Endodermal cell (in vitro differentiated cells): ENCODE data around the gene GLRA3. TPM values are rescaled to one million over a fixed set of nuclear protein-coding genes. Genes with fewer than 3 reads are reported as not detected.

Source experiments
- DNase-seq: peaks from one replicate; pipeline ENCODE4 v3.0.0-alpha.2; 2017
- H3K27ac ChIP-seq: 2 replicates; pipeline ENCODE4 v1.5.1; 2013; ENCODE audit warnings: mild to moderate bottlenecking, low read depth, low read length, moderate library complexity
- H3K27me3 ChIP-seq: 2 replicates; pipeline ENCODE4 v1.6.1; 2013; ENCODE audit warnings: mild to moderate bottlenecking, low read length, moderate library complexity; ENCODE audit not compliant: insufficient read depth, control insufficient read depth, poor library complexity, severe bottlenecking
- H3K36me3 ChIP-seq: 2 replicates; pipeline ENCODE4 v1.7.0; 2013; ENCODE audit warnings: mild to moderate bottlenecking, low read length, moderate library complexity; ENCODE audit not compliant: control insufficient read depth, insufficient read depth
- H3K4me1 ChIP-seq: one replicate; pipeline ENCODE4 v1.7.0; 2013; ENCODE audit warnings: low read length; ENCODE audit not compliant: control insufficient read depth, insufficient read depth
- H3K4me3 ChIP-seq: 2 replicates; pipeline ENCODE4 v1.5.1; 2013; ENCODE audit warnings: mild to moderate bottlenecking, low read length, moderate library complexity
- H3K9ac ChIP-seq: 2 replicates; pipeline ENCODE4 v1.6.1; 2013; ENCODE audit warnings: mild to moderate bottlenecking, low read length, moderate library complexity; ENCODE audit not compliant: poor library complexity, severe bottlenecking; ENCODE audit errors: extremely low read depth
- H3K9me3 ChIP-seq: 2 replicates; pipeline ENCODE4 v1.6.1; 2013; ENCODE audit warnings: mild to moderate bottlenecking, low read length, moderate library complexity; ENCODE audit not compliant: control insufficient read depth
- H3K27ac Mint-ChIP-seq: 2 replicates; pipeline ENCODE4 v1.8.0; 2020; ENCODE audit warnings: mixed read lengths
- H3K27me3 Mint-ChIP-seq: 2 replicates; pipeline ENCODE4 v1.8.0; 2021; ENCODE audit warnings: mild to moderate bottlenecking, mixed read lengths; ENCODE audit not compliant: insufficient read depth
- H3K36me3 Mint-ChIP-seq: 2 replicates; pipeline ENCODE4 v1.8.0; 2020; ENCODE audit warnings: low read depth, mixed read lengths
- H3K4me1 Mint-ChIP-seq: 2 replicates; pipeline ENCODE4 v1.8.0; 2020; ENCODE audit warnings: mixed read lengths
- H3K4me3 Mint-ChIP-seq: 2 replicates; pipeline ENCODE4 v1.8.0; 2020; ENCODE audit warnings: mild to moderate bottlenecking, moderate library complexity, mixed read lengths
- H3K9me3 Mint-ChIP-seq: 2 replicates; pipeline ENCODE4 v1.8.0; 2020; ENCODE audit warnings: mild to moderate bottlenecking, mixed read lengths
- whole genome bisulfite sequencing, 2 experiments: methylation state at CpG; one replicate each; pipeline versions ENCODE4 v1.1.5 to v1.1.7; 2013; ENCODE audit warnings: missing lambda C conversion rate in 2 of 2, mixed read lengths in 1 of 2; ENCODE audit not compliant: insufficient coverage in 1 of 2, insufficient read length in 1 of 2; 5-methylcytosine and 5-hydroxymethylcytosine counted together
- total RNA-seq, 2 donors: library from RNA; stranded (reverse); fragmentation: NEBNext Ultra II Directional in 1 of 2; extraction: Animal tissue kit (Norgen Biotek cat#: 25700) in 1 of 2; gene quantifications; 2 replicates in 1 of 2; 3 replicates in 1 of 2; pipeline ENCODE4 v1.2.1, GENCODE V29; 2021
- TF ChIP-seq, protein P1 (sequence below): fragments of 200-600 bp; sonication (generic); conservative IDR thresholded peaks from 2 replicates; pipeline ENCODE4 v1.5.0; 2021; ENCODE audit warnings: antibody characterized with exemption, mild to moderate bottlenecking

The GLRA3 gene
- total RNA-seq, 2 donors from 2014 or later = 0.11 TPM; not detected in 1

GRCh38 chr4:174593701-174594100 is 235.3 kb downstream of the GLRA3 start:
- no peaks in the 10 kb centered on the region for H3K27me3 ChIP-seq
- no peaks in the 10 kb centered on the region for H3K4me1 ChIP-seq
- Mint-ChIP-seq H3K4me1 (no peaks in the 10 kb centered on the region), H3K4me3 (no peak overlapping the region), H3K27me3 (no peaks in the 10 kb centered on the region), H3K36me3 (no peaks in the 10 kb centered on the region), H3K9me3 (no peaks in the 10 kb centered on the region), H3K27ac (no peak overlapping the region)
- H3K36me3 ChIP-seq = no peaks in the 10 kb centered on the region
- 92 to 98% methylated on average over 2 to 3 of the region's 3 CpGs for WGBS, 2 experiments
- H3K27ac ChIP-seq = no peak overlapping the region
- H3K9ac ChIP-seq = no peak overlapping the region
- DNase-seq = no peak
- no peaks in the 10 kb centered on the region for H3K9me3 ChIP-seq
- TF ChIP-seq, protein P1, sequence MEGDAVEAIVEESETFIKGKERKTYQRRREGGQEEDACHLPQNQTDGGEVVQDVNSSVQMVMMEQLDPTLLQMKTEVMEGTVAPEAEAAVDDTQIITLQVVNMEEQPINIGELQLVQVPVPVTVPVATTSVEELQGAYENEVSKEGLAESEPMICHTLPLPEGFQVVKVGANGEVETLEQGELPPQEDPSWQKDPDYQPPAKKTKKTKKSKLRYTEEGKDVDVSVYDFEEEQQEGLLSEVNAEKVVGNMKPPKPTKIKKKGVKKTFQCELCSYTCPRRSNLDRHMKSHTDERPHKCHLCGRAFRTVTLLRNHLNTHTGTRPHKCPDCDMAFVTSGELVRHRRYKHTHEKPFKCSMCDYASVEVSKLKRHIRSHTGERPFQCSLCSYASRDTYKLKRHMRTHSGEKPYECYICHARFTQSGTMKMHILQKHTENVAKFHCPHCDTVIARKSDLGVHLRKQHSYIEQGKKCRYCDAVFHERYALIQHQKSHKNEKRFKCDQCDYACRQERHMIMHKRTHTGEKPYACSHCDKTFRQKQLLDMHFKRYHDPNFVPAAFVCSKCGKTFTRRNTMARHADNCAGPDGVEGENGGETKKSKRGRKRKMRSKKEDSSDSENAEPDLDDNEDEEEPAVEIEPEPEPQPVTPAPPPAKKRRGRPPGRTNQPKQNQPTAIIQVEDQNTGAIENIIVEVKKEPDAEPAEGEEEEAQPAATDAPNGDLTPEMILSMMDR = no peak
- no peak overlapping the region for H3K4me3 ChIP-seq

DNA sequence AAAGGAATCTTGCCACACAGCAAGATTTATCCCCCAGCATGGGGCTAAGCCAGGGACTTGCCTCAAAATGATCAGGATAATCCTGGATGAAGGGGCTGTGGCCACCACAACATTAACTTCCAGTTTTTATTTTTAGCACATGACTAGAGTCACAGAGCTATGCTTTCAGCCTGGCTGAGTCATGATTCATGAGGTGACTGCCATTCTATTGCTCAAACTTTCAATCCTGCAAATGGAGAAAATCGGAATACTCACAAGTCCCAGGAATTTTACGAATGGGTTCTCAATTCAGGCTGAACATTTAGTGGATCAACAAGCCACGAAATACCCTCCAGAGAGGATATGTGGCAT is 236.1 kb downstream of the GLRA3 start:
- no peaks in the 10 kb centered on the region for H3K36me3 ChIP-seq
- H3K36me3 Mint-ChIP-seq = no peaks in the 10 kb centered on the region
- WGBS, 2 experiments = 80 to 84% methylated on average over 2 to 3 of the region's 3 CpGs

DNA sequence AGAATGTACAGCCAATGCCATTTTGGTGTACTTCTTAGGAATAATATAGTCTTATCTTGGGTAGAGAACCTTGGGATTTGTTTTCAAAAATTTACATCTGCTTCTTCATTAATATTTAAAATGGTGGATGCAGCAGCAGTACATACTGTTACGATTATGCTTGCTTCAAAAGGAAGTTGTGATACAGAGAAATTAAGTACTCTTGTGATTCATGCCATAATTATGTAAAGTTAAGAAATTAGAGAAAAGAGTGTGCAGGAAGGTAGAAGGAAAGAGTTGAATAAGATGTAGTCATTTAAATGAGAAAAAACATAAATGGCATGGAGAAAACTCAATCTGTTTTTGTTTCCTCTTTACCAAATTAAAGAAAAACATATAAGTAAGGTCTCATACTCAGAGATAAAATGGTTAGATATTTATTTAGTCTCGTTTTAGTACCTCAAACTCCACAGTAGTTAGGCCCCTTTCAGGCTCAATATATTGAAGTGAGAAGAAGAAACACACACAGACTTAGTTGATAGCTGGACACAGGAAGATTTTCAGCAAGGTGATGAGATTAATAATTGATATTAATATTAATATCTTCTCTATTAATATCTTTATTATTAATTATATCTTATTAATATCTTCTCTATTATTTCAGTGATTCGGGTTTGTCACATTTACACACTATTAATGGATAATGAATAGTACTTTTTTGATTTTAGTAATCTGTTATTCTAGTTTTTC is 236.6 kb downstream of the GLRA3 start:
- Histone ChIP-seq H3K27ac (no peak overlapping the region), H3K36me3 (no peaks in the 10 kb centered on the region), H3K9ac (no peak overlapping the region), H3K9me3 (peaks cover under 1% of the 10 kb centered on the region), H3K4me3 (no peak overlapping the region), H3K4me1 (no peaks in the 10 kb centered on the region), H3K27me3 (no peaks in the 10 kb centered on the region)
- Mint-ChIP-seq H3K27me3 (no peaks in the 10 kb centered on the region), H3K9me3 (peaks cover 2% of the 10 kb centered on the region), H3K4me3 (no peak overlapping the region), H3K4me1 (no peaks in the 10 kb centered on the region), H3K36me3 (no peaks in the 10 kb centered on the region), H3K27ac (no peak overlapping the region)
- DNase-seq = no peak
- TF ChIP-seq, protein P1 = no peak
- 88 to 100% methylated on average over 1 to 2 of the region's 3 CpGs for WGBS, 2 experiments

More for the DNA sequence above, 236.1 kb downstream of the GLRA3 start:
- Histone ChIP-seq H3K27me3 (no peaks in the 10 kb centered on the region), H3K4me1 (no peaks in the 10 kb centered on the region), H3K27ac (no peak overlapping the region), H3K9ac (no peak overlapping the region), H3K4me3 (no peak overlapping the region), H3K9me3 (no peaks in the 10 kb centered on the region)
- Mint-ChIP-seq H3K27me3 (no peaks in the 10 kb centered on the region), H3K4me3 (no peak overlapping the region), H3K4me1 (no peaks in the 10 kb centered on the region), H3K9me3 (no peaks in the 10 kb centered on the region), H3K27ac (no peak overlapping the region)
- DNase-seq = no peak
- TF ChIP-seq, protein P1 = no peak
